Testis (tissue), 3 donors: ENCODE results near the gene FGF19. TPM values are rescaled to one million over a fixed set of nuclear protein-coding genes. Genes with fewer than 3 reads are reported as not detected.
"Not testable (repeated sequence)": the region's sequence is repeated elsewhere in the genome, so short reads cannot be mapped to it uniquely, and the experiment has no call there.

Experiments used
- DNase-seq: peaks from one replicate; pipeline ENCODE4 v3.0.0-alpha.2; 2019
- H3K27ac ChIP-seq, 2 donors: fragments of 200-600 bp; sonication (generic); one replicate each; pipeline ENCODE4 v1.5.1; 2019
- H3K27me3 ChIP-seq: fragments of 200-600 bp; sonication (generic); one replicate; pipeline ENCODE4 v1.5.1; 2019
- H3K36me3 ChIP-seq: fragments of 200-600 bp; sonication (generic); one replicate; pipeline ENCODE4 v1.5.1; 2017; ENCODE audit warnings: low read depth; ENCODE audit errors: missing control alignments
- H3K4me1 ChIP-seq: fragments of 200-600 bp; sonication (generic); one replicate; pipeline ENCODE4 v1.5.1; 2019
- H3K4me3 ChIP-seq, 2 donors: fragments of 200-600 bp; sonication (generic); one replicate each; pipeline ENCODE4 v1.5.1; 2017 to 2019
- H3K9me3 ChIP-seq: fragments of 200-600 bp; sonication (generic); one replicate; pipeline ENCODE4 v1.5.1; 2017
- POLR2A ChIP-seq: fragments of 450-650 bp; IDR thresholded peaks from one replicate; pipeline ENCODE4 v1.6.1; 2017; ENCODE audit warnings: antibody characterized with exemption, mild to moderate bottlenecking, moderate library complexity
- WGBS, 2 donors: methylation state at CpG; one replicate each; pipeline ENCODE4 v1.1.5; 2018; 5-methylcytosine and 5-hydroxymethylcytosine counted together
- intact Hi-C: fragments of 100-400 bp; cut with DNase I; formaldehyde crosslinking; loops from one replicate; pipeline ENCODE4 v1.15.1; 2023; ENCODE audit warnings: low total_unique reads
- polyA plus RNA-seq: library from polyadenylated mRNA; stranded (reverse); fragments of 350-450 nt; fragmentation: Illumina TruSeq; extraction: RNeasy Lipid Tissue Mini Kit (QIAGEN cat#74804); gene quantifications from one replicate; pipeline ENCODE4 v1.2.3, GENCODE V29; 2014; ENCODE audit warnings: low read depth, low replicate concordance; ENCODE audit not compliant: insufficient read depth
- total RNA-seq, 2 donors: library from RNA; depleted of rRNA; stranded (reverse); fragments of >200 nt; gene quantifications; one replicate each; pipeline ENCODE4 v1.2.3, GENCODE V29; 2016
- TF ChIP-seq, protein P1 (sequence below), 3 experiments: fragments of 450-650 bp in 2 of 3; fragments of 200-600 bp in 1 of 3; sonication (generic) in 1 of 3; IDR thresholded peaks; one replicate each; pipeline ENCODE4 v1.5.1; 2016 to 2019; ENCODE audit warnings: antibody characterized with exemption in 3 of 3, mild to moderate bottlenecking in 2 of 3, moderate library complexity in 1 of 3

FGF19 gene
- total and polyA plus RNA-seq, 3 donors from 2014 or later: 0.31 to 0.37 (median 0.31) TPM

DNA sequence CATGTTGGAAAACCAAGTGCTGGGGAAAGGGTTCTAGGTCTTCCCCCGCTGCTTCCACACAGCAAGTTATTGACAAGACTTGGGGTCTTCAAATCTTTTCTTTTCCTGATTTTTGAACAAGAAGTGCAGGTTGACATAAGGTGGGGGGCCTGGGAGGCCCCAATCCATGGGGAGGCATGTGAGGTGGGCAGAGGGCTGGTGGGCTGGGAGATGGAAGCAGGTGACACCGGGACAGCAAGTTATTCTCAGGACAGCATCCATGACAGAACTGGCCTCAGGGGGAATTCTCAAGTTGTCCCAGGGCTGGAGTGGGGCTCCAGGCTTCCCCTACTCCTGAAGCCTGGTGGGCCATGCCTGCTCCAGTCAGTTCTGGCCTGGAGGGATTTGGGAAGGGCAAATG lies 5.5 kb downstream of the FGF19 start:
- no peaks in the 10 kb centered on the region for H3K27me3 ChIP-seq
- no peaks in the 10 kb centered on the region for H3K9me3 ChIP-seq
- H3K4me1 ChIP-seq: no peaks in the 10 kb centered on the region
- H3K4me3 ChIP-seq: no peak overlapping the region
- intact Hi-C loops: loop anchor here (10.0 kb wide), 1 partner anchor 186 kb away; no protein-coding TSS in a partner anchor
- no peaks in the 10 kb centered on the region for H3K36me3 ChIP-seq
- no peak for DNase-seq
- WGBS, 2 donors: 93 to 94% methylated on average over 2 of the region's 2 CpGs
- H3K27ac ChIP-seq: no peak overlapping the region
- TF ChIP-seq, protein P1, sequence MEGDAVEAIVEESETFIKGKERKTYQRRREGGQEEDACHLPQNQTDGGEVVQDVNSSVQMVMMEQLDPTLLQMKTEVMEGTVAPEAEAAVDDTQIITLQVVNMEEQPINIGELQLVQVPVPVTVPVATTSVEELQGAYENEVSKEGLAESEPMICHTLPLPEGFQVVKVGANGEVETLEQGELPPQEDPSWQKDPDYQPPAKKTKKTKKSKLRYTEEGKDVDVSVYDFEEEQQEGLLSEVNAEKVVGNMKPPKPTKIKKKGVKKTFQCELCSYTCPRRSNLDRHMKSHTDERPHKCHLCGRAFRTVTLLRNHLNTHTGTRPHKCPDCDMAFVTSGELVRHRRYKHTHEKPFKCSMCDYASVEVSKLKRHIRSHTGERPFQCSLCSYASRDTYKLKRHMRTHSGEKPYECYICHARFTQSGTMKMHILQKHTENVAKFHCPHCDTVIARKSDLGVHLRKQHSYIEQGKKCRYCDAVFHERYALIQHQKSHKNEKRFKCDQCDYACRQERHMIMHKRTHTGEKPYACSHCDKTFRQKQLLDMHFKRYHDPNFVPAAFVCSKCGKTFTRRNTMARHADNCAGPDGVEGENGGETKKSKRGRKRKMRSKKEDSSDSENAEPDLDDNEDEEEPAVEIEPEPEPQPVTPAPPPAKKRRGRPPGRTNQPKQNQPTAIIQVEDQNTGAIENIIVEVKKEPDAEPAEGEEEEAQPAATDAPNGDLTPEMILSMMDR (IDR thresholded peaks at IDR 0.05): no peak
- TF ChIP-seq POLR2A: no peak

DNA sequence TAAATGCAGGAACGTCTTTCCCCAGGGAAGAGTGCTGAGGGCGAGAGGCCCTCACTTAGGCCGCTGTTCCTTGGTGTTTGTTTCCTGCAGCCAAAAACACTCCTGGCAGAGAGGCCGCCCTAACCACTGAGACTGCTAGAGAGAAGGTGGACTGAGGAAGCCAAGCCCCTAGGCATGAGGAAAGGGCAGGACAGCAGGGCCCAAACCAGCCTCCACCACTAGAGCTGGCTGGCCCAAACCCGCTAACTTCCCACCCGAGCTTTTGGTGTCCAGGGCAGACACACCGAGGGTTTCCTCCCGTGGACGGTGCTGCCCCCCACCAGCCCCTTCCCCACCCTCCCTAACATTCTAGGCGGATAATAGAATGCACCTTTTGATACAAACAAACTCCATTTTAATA lies 6.0 kb downstream of the FGF19 start:
- intact Hi-C loops: loop anchor here (10.0 kb wide), 1 partner anchor 187 kb away; no protein-coding TSS in a partner anchor
- no peak overlapping the region for H3K27ac ChIP-seq
- H3K27me3 ChIP-seq: no peaks in the 10 kb centered on the region
- no peak for DNase-seq
- H3K36me3 ChIP-seq: no peaks in the 10 kb centered on the region
- no peaks in the 10 kb centered on the region for H3K9me3 ChIP-seq
- H3K4me3 ChIP-seq: no peak overlapping the region
- H3K4me1 ChIP-seq: no peaks in the 10 kb centered on the region
- TF ChIP-seq POLR2A: no peak
- TF ChIP-seq, protein P1 (IDR thresholded peaks at IDR 0.05): no peak
- WGBS, 2 donors: 91 to 95% methylated on average over 6 to 10 of the region's 10 CpGs

DNA sequence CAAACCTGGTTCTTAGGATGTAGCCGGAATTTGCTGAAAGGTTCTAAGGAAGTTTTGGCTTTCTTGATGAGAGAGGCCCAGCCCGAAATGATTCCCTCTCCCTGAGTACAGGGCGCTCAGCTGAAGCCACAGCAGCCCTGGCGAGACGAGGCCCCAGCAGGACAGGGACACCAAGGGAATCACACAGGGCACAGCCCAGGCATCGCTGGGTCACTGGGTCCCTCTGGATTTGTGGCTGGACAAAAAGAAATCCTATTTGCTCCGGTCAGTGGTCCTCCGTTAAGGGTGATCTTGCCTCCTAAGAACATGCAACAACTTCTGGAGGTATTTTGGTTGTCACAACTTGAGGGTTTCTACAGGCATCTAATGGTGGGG lies 6.4 kb downstream of the FGF19 start:
- Histone ChIP-seq H3K9me3 (no peaks in the 10 kb centered on the region), H3K27me3 (no peaks in the 10 kb centered on the region), H3K4me3 (no peak overlapping the region), H3K4me1 (no peaks in the 10 kb centered on the region), H3K36me3 (no peaks in the 10 kb centered on the region), H3K27ac (no peak overlapping the region)
- WGBS, 2 donors: 91 to 98% methylated on average over 7 to 8 of the region's 8 CpGs
- intact Hi-C loops: loop anchor here (10.0 kb wide), 1 partner anchor 187 kb away; no protein-coding TSS in a partner anchor
- no peak for DNase-seq
- TF ChIP-seq POLR2A: no peak
- TF ChIP-seq, protein P1 (IDR thresholded peaks at IDR 0.05): no peak

- TF ChIP-seq POLR2A: no peak
- TF ChIP-seq, protein P1 (IDR thresholded peaks at IDR 0.05): no peak
- WGBS, 2 donors: 72 to 78% methylated on average over 13 to 15 of the region's 15 CpGs
- no peak overlapping the region for H3K4me3 ChIP-seq
- H3K9me3 ChIP-seq: no peaks in the 10 kb centered on the region
- H3K27me3 ChIP-seq: no peaks in the 10 kb centered on the region
- DNase-seq: no peak
- no peaks in the 10 kb centered on the region for H3K36me3 ChIP-seq
- H3K4me1 ChIP-seq: no peaks in the 10 kb centered on the region
- H3K27ac ChIP-seq: no peak overlapping the region
- intact Hi-C loops: loop anchor here (10.0 kb wide), 1 partner anchor 188 kb away; no protein-coding TSS in a partner anchor
Measured at GRCh38 chr11:69696749-69697468, 6.9 kb downstream of the FGF19 start.

DNA sequence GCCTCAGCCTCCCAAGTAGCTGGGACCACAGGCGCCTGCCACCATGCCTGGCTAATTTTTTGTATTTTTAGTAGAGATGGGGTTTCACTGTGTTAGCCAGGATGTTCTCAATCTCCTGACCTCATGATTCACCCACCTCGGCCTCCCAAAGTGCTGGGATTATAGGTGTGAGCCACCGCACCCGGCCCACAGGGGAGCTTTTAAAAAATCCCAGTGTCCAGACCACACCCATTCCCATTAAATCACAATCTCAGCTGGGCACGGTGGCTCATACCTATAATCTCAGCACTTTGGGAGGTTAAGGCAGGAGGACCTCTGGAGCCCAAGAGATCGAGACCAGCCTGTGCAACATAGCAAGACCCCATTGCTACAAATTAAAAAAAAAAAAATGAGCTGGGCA lies 7.8 kb downstream of the FGF19 start:
- not testable (repeated sequence) for H3K27ac ChIP-seq, DNase-seq, H3K4me3 ChIP-seq, H3K36me3 ChIP-seq, H3K27me3 ChIP-seq, H3K9me3 ChIP-seq, H3K4me1 ChIP-seq
- 89 to 92% methylated on average over 4 to 6 of the region's 6 CpGs for WGBS, 2 donors
- intact Hi-C loops: loop anchor here (10.0 kb wide), 1 partner anchor 189 kb away; no protein-coding TSS in a partner anchor
